Measurements from ENCODE around the gene PIGH.

DNA sequence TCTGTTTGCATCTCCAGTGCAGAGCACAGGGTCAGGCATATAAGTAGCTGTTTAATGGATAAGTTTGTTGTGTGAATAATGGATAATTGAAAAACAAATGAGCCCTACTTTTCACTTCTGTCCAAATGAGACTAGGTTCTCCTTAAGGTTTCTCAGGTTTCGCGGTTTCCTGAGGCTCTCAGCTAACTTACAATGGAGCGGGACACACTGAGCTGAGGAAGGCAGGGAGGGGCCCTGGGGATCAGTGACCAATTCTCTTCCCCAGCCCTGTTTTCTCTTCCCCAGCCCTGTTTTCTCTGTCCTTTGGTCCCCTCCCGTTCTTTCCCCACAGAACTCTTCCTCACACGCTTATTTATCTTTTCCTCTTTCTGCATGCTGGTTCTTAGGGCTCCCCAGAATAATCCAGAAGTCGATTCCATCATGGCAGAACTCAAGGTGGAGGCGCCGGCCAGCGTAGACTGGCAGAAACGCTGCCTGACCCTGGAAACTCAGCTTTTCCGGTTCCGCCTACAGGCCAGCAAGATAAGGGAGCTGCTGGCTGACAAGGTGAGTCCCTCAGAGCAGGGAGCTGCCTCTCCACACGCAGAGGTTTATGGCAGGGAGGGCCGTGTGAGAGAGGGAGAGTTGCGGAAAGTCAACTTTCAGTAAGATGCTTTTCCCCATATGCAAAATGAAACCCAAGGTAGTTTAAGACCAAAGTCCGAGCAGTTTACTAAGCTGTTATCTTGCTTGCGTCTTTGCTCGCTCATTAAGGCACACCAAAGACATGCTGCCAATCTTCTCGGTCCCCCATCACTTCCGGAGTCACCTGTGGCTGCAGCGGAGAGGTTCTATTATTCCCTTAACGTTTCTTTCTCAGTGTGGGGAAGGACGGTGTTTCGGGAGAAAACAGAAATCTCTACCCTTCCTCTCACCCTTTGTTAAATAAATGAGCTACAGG is 58.4 kb downstream of the PIGH start:
- TF ChIP-seq CTCF (IDR thresholded peaks at IDR 0.05) (no peak), POLR2A (IDR thresholded peaks at IDR 0.05) (no peak)
